Measurements from ENCODE around the gene ACSS3. TPM values are rescaled to one million over a fixed set of nuclear protein-coding genes. Genes with fewer than 3 reads are reported as not detected.
"Not testable (repeated sequence)": the region's sequence is repeated elsewhere in the genome, so short reads cannot be mapped to it uniquely, and the experiment has no call there.

ACSS3 gene
- total RNA-seq, 2 experiments from 2014 or later: not detected

DNA sequence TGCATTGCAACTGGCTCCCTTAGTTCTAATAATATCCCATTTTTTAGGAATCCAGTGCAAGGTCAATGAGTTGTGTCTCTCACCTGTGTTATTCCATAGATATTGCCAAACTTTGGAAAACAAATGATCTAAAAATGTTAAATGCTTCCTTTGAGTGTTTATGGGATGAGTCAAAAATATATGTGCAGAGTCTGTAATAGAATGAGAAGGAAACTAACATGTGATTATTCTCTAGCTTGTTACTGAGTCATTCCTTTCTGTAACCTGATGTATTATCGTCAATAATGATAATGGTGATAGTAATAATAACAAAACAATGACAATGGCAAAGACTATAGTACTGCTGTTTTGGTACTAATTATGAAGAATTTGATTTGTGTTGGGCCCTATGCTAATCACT, 11.5 kb downstream of the ACSS3 start:
- CTCF ChIA-PET: no interaction called here
- POLR2A ChIA-PET: no interaction called here

DNA sequence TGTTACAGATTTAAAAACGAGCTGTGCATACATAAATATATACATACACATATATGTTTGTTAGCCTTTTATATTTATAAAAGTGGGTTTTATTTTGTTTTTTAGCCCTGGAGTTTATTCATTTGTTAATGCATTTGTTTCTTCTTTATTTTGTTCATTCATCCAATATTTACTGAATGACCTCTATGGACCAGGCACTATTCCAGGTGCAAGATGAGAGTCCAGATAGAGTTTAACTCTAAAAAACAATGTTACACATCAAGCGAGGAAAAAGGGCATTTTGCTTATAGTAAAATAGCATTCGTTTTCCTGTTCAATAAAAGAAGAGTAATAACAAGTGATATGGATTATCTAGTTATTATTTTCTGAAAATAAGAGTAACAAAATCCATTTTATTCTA, 14.2 kb downstream of the ACSS3 start:
- CTCF ChIA-PET: no interaction called here
- POLR2A ChIA-PET: no interaction called here

DNA sequence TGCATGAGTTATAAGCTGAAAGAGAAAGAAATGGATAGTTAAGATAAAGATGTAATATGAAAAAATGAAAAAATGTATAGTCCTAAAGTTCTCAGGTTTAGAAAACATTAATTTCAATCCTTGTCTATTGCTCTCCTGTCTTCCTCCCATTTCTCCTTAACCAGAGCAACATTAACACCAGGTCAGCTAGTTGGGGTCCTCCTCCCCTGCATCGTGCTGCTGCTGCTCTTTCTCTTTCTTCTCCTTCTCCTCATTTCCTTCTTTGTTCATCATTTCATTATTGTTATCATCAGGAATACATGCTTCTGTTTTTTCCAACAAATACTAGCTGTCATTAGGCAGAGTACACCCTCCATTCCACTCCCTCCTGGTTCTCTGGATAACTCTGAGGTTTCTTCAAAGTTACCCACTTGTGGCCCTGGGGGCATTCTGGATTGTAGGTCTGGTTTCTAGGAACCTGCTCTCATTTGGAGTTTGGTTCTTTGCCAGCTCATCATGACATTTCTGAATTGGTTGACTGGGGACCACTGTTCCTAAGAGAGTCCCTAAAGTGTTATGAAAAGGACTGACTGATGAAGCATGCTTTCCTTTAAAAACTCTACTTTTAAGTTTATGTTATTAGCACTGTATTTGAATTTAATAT, 17.0 kb downstream of the ACSS3 start:
- CTCF ChIA-PET: no interaction called here

DNA sequence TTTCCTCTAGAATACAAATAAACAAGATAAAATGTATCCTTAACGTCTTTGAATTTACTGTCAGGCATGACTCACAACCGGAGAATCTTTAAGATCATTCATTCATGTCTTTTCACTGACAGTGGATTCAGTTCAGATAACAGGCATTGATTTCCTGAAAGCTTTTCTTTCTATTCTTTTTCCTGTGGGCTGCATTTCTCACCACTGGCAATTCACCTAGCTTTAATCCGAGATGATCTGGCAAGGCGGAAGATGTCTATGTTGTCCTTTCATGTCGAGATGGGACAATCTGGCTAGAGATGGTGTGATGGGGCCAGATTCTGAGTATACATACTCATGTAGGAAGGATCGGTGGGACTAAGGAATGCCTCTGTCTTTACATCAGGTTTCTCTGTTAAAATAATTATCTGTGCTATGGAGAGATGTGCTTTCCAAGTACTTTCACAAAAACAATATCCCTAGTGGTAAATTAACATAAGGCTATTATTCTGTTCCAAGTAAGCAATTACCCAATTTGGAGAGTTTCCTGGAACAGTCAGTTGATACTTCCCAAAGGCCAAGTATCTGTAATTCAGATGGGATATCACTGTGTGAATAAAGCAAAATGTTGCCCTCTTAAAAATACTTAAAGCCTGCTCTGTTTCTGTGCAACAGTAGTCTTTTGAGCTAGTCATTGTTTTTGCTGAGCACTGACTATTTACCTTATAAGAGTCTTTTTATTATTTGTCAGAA, 17.8 kb downstream of the ACSS3 start:
- ChIA-PET POLR2A (no interaction called here), CTCF (no interaction called here)

More for the DNA sequence above, 17.0 kb downstream of the ACSS3 start:
- POLR2A ChIA-PET: no interaction called here

DNA sequence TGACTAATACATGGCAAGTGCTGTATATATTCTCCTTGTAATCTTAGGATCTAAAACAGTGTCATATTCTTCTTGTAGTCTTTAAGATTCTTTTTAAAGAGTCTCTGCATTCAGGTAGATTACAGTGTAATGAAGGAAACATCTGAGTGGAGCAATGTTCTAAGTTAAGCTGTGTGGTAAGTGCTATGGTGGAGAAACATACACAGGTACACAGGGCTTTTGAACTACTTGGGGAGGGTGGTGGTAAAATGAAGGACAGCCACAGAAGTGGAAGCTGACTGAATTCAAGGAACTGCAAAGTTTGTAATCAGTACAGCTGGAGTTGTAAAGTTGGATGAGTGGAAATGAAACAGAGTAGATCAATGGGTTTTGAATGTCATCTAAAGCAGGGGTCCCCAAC, 27.8 kb downstream of the ACSS3 start:
- ChIA-PET CTCF (no interaction called here), POLR2A (no interaction called here)

DNA sequence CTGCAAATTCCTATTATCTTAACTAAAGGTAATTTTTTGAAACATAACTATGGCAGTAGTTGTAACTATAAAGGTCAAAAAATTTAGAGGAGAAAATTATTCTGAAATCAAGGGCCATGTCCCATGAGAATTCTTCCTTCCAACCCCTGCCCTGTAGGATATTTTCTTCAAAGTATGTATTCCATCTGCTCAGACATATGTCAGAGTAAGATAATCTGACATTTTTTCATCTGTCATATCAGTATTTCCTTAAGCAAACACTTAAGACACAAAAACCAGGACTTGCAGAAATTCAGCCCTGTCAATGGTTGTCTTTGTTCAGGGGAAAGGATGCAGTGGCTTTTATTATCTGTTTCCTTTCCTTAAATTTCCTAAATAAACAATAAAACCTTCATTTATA, 36.3 kb downstream of the ACSS3 start:
- ChIA-PET POLR2A (no interaction called here), CTCF (no interaction called here)

DNA sequence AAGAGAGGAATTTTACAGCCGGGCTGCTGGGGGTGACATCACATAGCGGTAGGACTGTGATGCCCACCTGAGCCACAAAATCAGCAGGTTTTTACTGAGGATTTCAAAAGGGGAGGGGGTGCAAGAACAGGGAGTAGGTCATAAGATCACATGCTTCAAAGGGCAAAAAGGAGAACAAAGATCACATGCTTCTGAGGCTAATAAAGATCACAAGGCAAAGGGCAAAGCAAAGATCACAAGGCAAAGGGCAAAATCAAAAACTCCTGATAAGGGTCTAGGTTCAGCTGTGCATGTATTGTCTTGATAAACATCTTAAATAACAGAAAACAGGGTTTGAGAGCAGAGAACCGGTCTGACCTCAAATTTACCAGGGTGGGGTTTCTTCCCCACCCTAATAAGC, 41.2 kb downstream of the ACSS3 start:
- CTCF ChIA-PET, POLR2A ChIA-PET: not testable (repeated sequence)

DNA sequence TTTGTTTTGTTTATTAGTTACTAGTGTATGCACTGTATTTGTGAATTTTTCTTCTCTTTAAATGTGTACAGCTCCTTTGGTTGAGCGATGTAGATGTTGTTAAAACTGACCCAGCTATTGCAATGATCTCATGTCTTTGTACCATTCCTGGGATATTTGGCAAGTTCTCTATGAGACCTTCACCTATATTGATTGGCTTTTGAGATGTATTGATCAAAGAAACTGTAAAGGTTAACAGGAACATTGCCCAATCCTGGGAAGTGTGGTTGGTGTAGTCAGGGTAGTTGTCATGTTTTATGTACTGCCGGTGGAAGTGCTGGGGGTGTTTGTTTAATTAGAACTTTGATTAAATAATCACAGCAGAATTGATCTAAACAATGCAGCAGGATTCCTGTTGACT, 43.1 kb downstream of the ACSS3 start:
- ChIA-PET CTCF (no interaction called here), POLR2A (no interaction called here)

DNA sequence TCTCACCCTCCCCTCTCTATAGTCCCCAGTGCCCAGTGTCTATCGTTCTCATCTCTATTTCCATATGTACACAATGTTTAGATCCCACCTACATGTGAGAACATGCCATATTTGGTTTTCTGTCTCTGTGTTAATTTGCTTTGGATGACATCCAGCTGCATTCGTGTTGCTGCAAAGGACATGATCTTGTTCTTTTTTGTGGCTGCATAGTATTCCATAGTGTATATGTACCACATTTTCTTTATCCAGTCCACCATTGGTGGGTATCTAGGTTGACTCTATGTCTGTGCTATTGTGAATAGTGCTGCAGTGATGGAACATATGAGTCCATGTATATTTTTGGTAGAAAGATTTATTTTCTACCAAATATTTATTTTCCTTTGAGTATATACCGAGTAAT, 45.7 kb downstream of the ACSS3 start:
- ChIA-PET POLR2A (no interaction called here), CTCF (no interaction called here)

DNA sequence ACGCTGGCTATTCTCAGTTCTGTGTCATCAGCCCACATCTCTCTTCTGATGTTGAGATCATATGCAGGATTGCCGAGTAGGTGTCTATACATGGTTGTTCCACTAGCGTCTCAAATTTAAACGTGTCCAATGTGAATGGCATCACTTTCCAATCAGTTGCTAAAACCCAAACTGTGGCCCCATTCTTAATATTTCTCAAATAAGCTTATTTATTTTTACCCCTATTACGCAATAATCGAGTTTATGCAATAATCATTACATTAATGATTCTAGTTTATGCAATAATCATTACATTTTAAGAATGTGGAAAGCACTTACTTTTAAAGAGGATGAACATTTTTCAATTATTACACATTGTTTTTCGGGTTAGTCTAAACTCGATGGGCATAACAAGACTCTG, 47.8 kb downstream of the ACSS3 start:
- ChIA-PET CTCF (no interaction called here), POLR2A (no interaction called here)

DNA sequence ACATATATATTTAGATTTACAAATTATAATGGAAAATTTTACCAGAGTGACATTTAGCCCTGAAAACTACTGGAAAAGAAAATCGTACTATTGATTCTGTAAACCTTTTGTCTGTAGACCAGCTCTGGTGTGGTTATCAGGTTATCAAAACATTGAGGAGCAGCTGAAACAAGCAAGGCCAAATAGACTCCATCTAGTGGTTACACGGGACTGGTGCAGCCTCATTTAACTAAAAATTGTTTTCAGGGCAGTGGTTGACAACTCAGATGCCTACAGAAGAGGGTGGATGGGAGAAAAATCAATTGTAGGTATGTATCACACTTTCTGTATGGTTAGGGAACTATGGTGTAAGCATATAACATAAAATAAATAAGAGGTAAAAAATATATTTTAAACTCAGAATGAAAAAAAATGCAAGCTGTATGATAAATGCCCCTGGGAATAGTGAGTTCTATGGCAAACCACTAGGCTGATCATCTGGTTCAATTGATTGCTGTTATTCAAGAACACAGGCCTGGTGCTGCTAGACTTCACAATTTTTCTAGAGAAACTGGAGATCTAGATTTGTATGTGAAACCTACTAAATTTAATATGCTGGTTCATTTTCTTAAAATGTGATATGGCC, 51.2 kb downstream of the ACSS3 start:
- CTCF ChIA-PET: no interaction called here
- POLR2A ChIA-PET: no interaction called here

DNA sequence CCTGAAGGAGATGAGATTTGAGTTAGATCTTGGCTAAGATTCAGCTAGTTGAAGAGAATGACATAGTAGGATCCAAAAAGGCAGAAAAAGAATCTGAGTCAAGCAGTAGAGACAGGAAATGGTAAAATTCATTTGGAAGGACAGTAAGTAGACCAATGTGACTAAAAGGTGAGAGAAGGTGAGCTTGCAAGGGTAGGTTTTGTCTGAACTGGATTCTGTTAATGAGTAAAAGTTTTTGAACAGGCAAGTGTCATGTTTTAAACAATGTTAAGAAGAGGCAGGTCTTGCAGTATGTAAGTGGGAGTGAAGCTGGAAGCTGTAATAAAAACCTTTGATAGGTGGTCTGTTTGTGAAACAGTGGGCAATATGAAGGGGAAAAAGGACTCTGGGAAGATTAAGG, 58.6 kb downstream of the ACSS3 start:
- ChIA-PET POLR2A (no interaction called here), CTCF (interaction anchor here (0.7 kb wide), 1 partner anchor 58 kb away, joined by 4 read pairs; no protein-coding TSS in a partner anchor)

DNA sequence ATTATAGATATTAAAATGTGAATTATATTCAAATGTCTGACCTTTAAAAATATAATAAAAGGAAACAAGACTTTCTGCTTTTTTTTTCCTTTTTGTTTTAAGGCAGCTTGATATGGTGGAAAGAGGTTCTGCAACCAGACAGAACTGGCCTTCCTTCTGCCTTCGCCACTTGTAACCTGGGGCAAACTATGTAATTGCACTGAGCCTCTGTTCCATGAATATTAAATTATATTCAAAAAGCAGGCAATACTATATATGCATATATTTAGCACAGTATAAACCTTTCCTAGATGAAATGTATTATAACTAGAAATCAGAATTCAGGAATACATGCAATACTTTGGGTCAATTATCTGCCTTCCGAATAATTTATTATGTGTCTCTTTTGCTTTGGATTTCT, 59.9 kb downstream of the ACSS3 start:
- POLR2A ChIA-PET: no interaction called here
- CTCF ChIA-PET: no interaction called here

DNA sequence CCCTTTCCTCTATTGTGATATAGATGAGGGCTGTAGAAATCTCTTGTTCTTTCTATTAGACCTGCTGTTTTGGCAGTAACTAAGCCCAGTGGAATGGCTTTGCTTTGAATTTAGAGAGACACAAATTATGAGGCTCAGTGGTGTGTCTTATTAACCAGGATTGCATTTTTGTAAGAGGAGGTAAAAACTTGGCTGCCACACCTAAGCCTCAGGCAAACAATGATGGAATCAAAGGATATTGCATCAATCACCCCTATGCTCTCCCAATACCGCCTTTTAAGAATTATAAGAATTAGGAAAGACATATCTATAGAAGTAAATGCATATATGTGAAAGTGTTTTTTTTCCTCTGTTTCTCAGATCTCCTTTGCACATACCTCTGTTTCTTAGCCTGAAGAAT, 63.3 kb downstream of the ACSS3 start:
- ChIA-PET CTCF (no interaction called here), POLR2A (no interaction called here)

DNA sequence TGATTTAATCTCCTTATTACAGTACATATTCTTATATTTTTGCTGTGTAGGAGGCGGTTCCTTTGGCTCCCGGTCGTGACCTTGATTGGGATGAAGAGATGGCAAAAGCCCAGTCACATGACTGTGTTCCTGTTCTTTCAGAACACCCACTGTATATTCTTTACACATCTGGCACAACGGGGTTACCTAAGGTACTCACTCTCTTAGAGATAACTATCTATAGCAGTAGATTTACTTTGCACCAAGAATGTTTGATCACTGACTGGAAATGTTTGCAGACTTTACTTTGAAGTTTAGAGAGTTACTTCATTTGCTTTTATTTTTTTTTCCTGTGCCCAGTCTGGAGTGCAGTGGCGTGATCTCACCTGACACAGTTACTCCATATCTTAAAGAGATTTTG, 65.2 kb downstream of the ACSS3 start:
- POLR2A ChIA-PET: no interaction called here

DNA sequence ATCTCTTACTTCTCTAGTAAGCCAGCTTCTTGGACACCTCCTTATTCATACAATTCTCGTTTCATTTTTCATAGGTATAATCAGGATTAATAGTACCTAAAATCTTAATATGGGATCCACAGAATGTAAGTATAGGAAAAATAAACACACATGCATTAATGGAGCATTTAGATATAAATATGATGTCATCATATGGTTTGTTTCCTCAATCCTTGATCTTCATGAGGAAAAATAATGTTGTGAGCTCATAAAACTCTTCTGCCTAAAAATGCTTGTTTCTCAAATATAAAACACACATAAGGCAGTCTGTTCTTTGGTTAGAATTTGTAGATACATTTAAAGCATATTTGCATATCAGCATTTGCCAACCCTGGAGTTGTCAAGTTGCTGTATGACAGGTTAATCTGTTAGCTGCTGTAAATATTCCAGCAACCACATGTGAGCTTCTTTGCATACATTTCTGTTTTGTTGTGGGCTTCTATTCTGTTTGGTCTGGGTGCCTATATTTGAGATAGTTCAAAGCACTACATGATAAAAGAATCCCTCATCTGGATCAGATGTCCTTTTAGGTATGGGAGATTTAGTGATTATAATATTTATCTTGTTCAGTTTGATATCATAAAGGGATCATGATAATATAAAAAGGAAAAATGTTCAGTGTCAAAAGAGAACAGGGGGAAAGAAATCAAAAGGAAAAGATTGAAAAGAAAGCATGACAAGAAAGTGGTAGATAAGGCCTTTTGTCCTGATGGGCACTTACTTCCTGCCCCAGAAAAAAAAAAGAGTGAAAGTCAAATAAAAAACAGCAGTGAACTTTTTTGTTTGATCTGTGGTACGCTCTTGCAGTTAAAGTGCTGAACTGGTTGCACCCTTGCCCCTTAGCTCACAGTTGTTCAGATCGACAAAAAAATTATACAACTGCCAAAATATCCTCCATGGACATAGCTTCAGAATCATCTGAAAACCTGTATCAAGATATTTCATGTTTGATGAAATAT, 68.6 kb downstream of the ACSS3 start:
- CTCF ChIA-PET: no interaction called here
- POLR2A ChIA-PET: no interaction called here

More for the DNA sequence above, 65.2 kb downstream of the ACSS3 start:
- CTCF ChIA-PET: no interaction called here

DNA sequence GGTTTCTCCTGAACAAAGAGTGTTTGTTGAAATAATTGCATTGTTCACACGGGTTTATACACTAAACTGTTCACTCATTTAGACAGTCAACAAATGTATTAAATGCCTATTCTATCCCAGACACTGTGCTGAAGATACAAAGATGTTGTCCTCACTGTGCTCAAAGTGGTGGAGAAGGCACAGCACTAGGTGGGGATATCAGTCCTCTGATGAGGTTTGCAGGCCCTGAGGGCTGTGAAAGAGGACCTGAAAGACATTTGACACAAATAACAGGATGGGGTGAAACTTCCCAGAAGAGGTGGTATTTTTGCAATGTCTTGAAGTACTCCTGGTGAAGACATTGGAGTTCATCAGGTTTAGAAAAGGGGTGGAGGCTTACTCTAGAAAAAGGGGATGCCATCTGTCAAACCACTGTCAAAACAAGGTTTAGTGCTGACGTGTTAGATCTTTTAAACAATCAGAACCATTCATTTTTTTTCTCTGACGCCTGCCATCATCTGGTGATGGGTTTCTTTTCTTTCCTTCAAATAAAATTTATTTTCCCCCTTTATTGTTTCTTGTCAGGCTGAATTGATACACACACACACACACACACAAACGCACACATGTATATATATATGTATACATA, 69.5 kb downstream of the ACSS3 start:
- ChIA-PET CTCF (no interaction called here), POLR2A (no interaction called here)

DNA sequence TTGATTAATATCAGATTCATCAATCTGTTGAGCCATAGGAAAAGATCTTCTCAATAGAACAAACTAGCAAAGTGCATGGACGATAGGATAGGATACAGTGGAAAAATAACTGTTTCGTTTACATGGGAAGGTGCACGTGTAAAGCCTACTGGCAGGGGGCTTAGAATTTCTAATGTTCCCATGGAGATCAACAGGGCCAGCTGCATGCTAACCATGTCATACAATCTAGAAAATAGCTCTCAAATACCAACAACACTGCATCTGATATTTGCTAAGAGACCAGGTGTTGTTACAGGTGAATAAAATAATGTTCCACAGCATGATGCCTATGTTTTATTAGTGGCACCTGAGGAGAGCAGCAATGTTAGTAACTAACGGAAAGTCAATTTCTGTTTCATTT, 72.5 kb downstream of the ACSS3 start:
- ChIA-PET POLR2A (no interaction called here), CTCF (no interaction called here)

DNA sequence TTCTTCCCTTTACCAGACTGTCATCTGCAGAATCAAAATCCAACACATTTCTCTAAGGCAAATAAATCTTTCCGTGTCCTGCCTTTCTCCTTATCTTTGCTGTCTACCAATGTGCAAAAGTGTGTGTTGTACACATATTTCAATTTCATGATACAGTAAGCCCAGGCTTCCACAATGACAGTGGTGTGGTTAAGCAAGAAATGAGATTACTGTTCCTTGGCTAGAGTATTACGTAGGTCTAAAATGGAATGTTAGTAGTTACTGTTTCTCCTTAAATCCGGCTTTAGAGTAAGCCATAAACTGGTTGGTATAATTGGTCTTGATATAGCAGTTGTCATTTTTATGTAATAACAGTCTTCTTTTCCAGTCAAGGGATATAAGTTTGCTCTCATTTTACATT, 82.0 kb downstream of the ACSS3 start:
- POLR2A ChIA-PET: no interaction called here
- CTCF ChIA-PET: no interaction called here

DNA sequence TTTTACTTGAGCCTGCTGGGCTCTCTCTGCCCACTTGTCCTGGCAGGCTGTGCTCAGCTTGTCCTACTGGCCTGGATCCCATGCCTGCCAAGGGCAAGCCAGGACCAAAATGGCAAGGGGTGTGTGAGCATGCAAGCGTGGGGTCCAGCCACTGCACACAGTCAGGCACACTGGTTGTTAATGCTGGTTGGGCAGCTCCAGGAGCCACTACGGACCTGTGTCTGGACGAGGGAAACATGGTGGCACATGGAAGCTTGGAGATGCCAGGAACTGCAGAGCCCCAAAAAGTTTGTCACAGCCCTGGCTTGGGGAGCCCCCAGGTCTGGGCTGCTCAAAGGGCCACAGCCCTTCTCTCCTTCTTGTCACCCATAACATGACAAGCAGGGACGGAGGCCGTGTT, 83.8 kb downstream of the ACSS3 start:
- CTCF ChIA-PET: no interaction called here
- POLR2A ChIA-PET: no interaction called here
